Testis (tissue), 2 donors: ENCODE data around the gene SEMA4B.

Experiments
- CTCF ChIP-seq, 3 experiments: fragments of 450-650 bp in 2 of 3; fragments of 200-600 bp in 1 of 3; sonication (generic) in 1 of 3; IDR thresholded peaks; one replicate each; pipeline ENCODE4 v1.5.1; 2016 to 2019; ENCODE audit warnings: antibody characterized with exemption in 3 of 3, mild to moderate bottlenecking in 2 of 3, moderate library complexity in 1 of 3
- POLR2A ChIP-seq: fragments of 450-650 bp; IDR thresholded peaks from one replicate; pipeline ENCODE4 v1.6.1; 2017; ENCODE audit warnings: antibody characterized with exemption, mild to moderate bottlenecking, moderate library complexity

DNA sequence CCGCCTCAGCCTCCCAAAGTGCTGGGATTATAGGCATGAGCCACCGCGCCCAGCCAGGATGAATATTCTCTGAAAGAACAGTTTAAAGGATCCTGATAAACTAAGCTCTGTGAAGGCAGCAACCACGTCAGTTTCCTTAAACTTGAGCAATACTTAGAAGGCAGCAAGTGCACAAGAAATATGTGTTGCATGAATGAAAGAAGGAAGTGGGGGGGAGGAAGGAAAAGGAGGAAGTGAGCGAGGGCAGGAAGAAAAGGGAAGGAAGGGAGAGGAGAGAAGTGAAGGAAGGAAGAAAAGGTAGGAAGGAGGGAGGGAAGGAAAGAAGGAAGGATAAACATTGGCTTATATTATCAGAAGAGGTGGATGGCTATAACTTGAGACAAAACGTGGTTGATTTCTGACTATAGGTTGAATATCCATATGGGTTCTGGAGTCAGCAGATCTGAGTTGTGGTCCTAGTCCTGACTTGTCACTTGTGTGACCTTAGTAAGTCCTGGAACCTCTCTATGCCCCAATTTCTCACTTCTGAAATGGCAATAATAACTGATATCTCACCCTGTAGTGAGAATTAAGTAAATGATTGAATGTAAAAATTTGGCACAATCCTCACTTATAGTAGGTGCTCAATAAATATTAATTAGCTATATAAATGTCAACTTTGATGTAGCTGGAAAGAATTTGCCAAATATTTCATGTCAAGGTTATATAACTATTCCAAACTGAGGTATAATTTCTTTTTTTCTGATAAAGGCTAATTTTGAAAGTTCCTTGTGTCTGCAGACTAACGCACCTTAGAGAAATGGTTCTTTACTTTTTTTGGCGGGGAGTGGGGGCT lies 12.0 kb upstream of the SEMA4B start:
- TF ChIP-seq CTCF (IDR thresholded peaks at IDR 0.05) (no peak), POLR2A (no peak)
